SJSA1 (cell line): Measurements from ENCODE around the gene GAA. TPM values are rescaled to one million over a fixed set of nuclear protein-coding genes. Genes with fewer than 3 reads are reported as not detected.
A peak's percentile ranks its signal among the peaks of the same experiment; 100 is the strongest.
"Not testable (repeated sequence)": the region's sequence is repeated elsewhere in the genome, so short reads cannot be mapped to it uniquely, and the experiment has no call there.

Source experiments
- DNase-seq, 2 experiments: peaks; one replicate each; pipeline ENCODE4 v3.0.0-alpha.2; 2015 to 2020; ENCODE audit warnings: low spot score in 2 of 2, low read depth in 1 of 2
- H3K27ac ChIP-seq: fragments of 250-450 bp; sonication (Bioruptor Pico); 2 replicates; pipeline ENCODE4 v1.5.1; 2020; ENCODE audit warnings: mild to moderate bottlenecking, moderate library complexity
- H3K27me3 ChIP-seq: fragments of 250-450 bp; sonication (Bioruptor Pico); replicated peaks from 2 replicates; pipeline ENCODE4 v1.5.1; 2020; ENCODE audit warnings: mild to moderate bottlenecking, moderate library complexity
- H3K36me3 ChIP-seq: fragments of 250-450 bp; sonication (Bioruptor Pico); 2 replicates; pipeline ENCODE4 v1.5.1; 2020; ENCODE audit warnings: mild to moderate bottlenecking
- H3K4me1 ChIP-seq: fragments of 250-450 bp; sonication (Bioruptor Pico); replicated peaks from 2 replicates; pipeline ENCODE4 v1.6.1; 2021; ENCODE audit warnings: mild to moderate bottlenecking
- H3K4me3 ChIP-seq: fragments of 250-450 bp; sonication (Bioruptor Pico); 2 replicates; pipeline ENCODE4 v1.5.1; 2020; ENCODE audit warnings: mild to moderate bottlenecking
- H3K9me3 ChIP-seq: fragments of 250-450 bp; sonication (Bioruptor Pico); replicated peaks from 2 replicates; pipeline ENCODE4 v1.5.1; 2020; ENCODE audit warnings: mild to moderate bottlenecking
- total RNA-seq: library from RNA; depleted of rRNA; stranded (reverse); fragments of >200 nt; shearing (Covaris generic); gene quantifications from 2 replicates; pipeline ENCODE4 v1.2.3, GENCODE V29; 2014

GAA gene
- total RNA-seq, 1 experiment from 2014 or later: 49.9 TPM

GRCh38 chr17:80070375-80071115, 30.8 kb upstream of the GAA start:
- no peak for DNase-seq
- Histone ChIP-seq H3K4me3 (peak overlapping the region; percentile 30), H3K27me3 (no peaks in the 10 kb centered on the region), H3K9me3 (no peaks in the 10 kb centered on the region), H3K4me1 (peaks cover 28% of the 10 kb centered on the region), H3K27ac (peak overlapping the region; percentile 50), H3K36me3 (no peaks in the 10 kb centered on the region)

DNA sequence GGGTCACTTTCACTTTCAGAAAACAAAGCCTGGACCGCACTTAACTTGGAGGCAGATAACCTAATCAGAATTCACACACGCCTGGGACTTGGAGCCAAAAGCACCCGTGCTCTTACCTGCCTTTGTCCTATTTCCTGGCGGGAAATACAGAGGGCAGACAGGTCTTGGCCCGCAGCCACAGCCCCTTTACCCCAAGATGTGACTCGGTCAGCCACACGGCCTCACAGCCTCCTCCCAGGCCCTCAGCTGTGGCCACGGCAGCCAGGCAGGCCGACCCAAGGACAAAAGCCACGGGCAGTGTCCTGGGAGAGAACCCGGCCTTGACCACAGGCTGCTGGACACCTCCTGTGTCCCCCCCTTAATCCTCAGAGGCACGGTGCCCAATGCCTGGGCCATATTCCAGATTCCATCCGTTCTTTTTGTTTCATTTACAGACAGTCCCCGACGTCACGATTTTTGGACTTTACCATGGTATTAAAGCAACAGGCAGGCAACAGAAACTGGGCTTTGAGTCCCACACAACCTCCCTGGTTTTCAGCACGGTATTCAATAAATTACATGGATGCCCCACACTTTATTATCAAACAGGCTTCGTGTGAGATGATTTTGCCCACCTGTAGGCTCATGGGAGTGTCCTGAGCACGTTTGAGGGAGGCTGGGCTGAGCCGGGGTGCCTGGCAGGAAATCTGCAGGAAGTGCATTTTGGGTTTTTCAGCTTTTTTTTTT, 30.1 kb upstream of the GAA start:
- peak; percentile 59 to 67 for DNase-seq
- Histone ChIP-seq H3K36me3 (no peaks in the 10 kb centered on the region), H3K27ac (peak overlapping the region; percentile 50), H3K4me3 (peak overlapping the region; percentile 30), H3K27me3 (no peaks in the 10 kb centered on the region), H3K4me1 (peaks cover 28% of the 10 kb centered on the region), H3K9me3 (no peaks in the 10 kb centered on the region)

- Histone ChIP-seq H3K4me1 (peaks cover 28% of the 10 kb centered on the region), H3K27me3 (no peaks in the 10 kb centered on the region), H3K27ac (no peak overlapping the region), H3K4me3 (no peak overlapping the region), H3K36me3 (no peaks in the 10 kb centered on the region), H3K9me3 (no peaks in the 10 kb centered on the region)
- DNase-seq: no peak
These were observed 29.0 kb upstream of the GAA start for GRCh38 chr17:80072410-80072809.

GRCh38 chr17:80080081-80080480, 21.3 kb upstream of the GAA start:
- no peak overlapping the region for H3K4me3 ChIP-seq
- no peaks in the 10 kb centered on the region for H3K36me3 ChIP-seq
- DNase-seq: peak in 1 of 2 experiments; percentile 52
- H3K27ac ChIP-seq: no peak overlapping the region
- H3K27me3 ChIP-seq: no peaks in the 10 kb centered on the region
- peaks cover 8% of the 10 kb centered on the region for H3K4me1 ChIP-seq
- H3K9me3 ChIP-seq: no peaks in the 10 kb centered on the region

DNA sequence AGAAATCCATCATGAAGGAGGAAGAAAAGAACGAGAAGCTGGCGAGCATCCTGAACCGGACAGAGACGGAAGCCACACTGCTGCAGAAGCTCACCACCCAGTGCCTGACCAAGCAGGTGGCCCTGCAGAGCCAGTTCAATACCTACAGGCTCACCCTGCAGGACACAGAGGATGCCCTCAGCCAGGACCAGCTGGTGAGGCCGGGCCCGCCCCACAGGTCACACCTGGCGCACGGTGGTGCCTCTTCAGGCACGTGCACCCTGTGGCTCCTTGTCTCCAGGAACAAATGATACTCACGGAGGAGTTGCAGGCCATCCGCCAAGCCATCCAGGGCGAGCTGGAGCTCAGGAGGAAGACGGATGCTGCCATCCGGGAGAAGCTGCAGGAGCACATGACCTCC, 19.8 kb upstream of the GAA start:
- DNase-seq: no peak
- Histone ChIP-seq H3K4me3 (no peak overlapping the region), H3K9me3 (no peaks in the 10 kb centered on the region), H3K27ac (no peak overlapping the region), H3K36me3 (no peaks in the 10 kb centered on the region), H3K4me1 (peaks cover 8% of the 10 kb centered on the region), H3K27me3 (0 out of 2 replicates have a peak, but pooled peaks cover 3% of the 10 kb centered on the region)

GRCh38 chr17:80082403-80083135, 18.8 kb upstream of the GAA start:
- Histone ChIP-seq H3K9me3 (no peaks in the 10 kb centered on the region), H3K27me3 (0 out of 2 replicates have a peak, but pooled peaks cover 9% of the 10 kb centered on the region), H3K27ac (no peak overlapping the region), H3K4me1 (peaks cover 8% of the 10 kb centered on the region), H3K4me3 (no peak overlapping the region), H3K36me3 (no peaks in the 10 kb centered on the region)
- DNase-seq: peak; percentile 48 to 79

DNA sequence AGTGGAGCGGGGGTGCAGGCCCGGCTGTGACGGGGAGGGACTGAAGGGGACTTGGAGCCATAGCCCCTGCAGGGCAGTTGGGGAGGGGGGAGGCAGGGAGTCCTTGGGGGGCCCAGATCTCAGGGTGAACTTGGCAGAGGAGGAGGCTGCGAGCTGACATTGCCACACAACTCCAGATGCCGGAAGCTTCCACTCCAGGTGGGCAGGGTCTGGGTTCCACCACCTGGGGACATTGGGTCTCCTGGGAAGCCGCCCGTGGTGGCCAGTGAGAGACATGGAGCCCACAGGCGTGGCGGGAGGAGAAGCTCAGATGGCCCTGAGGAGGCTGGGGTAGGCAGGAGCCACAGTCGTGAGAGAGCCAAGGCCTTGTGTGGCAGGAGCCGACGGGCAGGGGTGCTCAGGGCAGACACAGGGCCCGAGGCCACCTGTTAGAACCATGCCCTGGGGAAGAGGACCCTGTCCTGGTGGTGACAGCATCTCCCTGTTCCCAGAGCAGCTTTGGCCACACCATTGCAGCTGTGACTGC, 18.2 kb upstream of the GAA start:
- DNase-seq: no peak
- H3K4me1 ChIP-seq: peaks cover 8% of the 10 kb centered on the region
- no peaks in the 10 kb centered on the region for H3K9me3 ChIP-seq
- H3K27me3 ChIP-seq: peaks cover 14% of the 10 kb centered on the region; the same call in 1 of the 2 replicates
- no peak overlapping the region for H3K4me3 ChIP-seq
- H3K36me3 ChIP-seq: no peaks in the 10 kb centered on the region
- H3K27ac ChIP-seq: no peak overlapping the region

GRCh38 chr17:80084773-80085172, 16.6 kb upstream of the GAA start:
- Histone ChIP-seq H3K27me3 (peaks cover 22% of the 10 kb centered on the region), H3K4me3 (no peak overlapping the region), H3K9me3 (no peaks in the 10 kb centered on the region), H3K36me3 (no peaks in the 10 kb centered on the region), H3K27ac (no peak overlapping the region), H3K4me1 (peaks cover 8% of the 10 kb centered on the region)
- DNase-seq: no peak

DNA sequence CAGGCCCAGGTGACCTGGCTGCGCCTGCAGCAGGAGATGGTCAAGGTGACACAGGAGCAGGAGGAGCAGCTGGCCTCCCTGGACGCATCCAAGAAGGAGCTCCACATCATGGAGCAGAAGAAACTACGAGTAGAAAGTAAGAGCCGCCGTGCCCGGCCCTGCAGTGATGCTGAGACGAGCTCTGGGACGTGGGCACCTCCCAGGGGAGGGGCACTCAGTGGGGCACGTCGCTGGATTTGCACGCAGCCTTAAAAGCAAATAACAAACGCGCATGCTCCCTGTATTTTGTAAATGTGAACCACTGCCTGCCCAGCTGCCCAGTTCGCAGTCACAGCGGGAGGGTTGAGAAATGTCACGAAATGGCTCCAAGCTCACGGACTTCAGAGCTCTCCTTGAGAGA, 15.3 kb upstream of the GAA start:
- Histone ChIP-seq H3K4me3 (no peak overlapping the region), H3K4me1 (no peaks in the 10 kb centered on the region), H3K27me3 (peaks cover 22% of the 10 kb centered on the region), H3K36me3 (no peaks in the 10 kb centered on the region), H3K27ac (no peak overlapping the region), H3K9me3 (no peaks in the 10 kb centered on the region)
- no peak for DNase-seq

GRCh38 chr17:80086616-80087015, 14.8 kb upstream of the GAA start:
- H3K4me3 ChIP-seq: no peak overlapping the region
- H3K4me1 ChIP-seq: no peaks in the 10 kb centered on the region
- peaks cover 22% of the 10 kb centered on the region for H3K27me3 ChIP-seq
- no peak overlapping the region for H3K27ac ChIP-seq
- no peaks in the 10 kb centered on the region for H3K36me3 ChIP-seq
- no peaks in the 10 kb centered on the region for H3K9me3 ChIP-seq
- DNase-seq: no peak

- no peak overlapping the region for H3K27ac ChIP-seq
- H3K36me3 ChIP-seq: no peaks in the 10 kb centered on the region
- DNase-seq: no peak
- no peaks in the 10 kb centered on the region for H3K4me1 ChIP-seq
- no peaks in the 10 kb centered on the region for H3K9me3 ChIP-seq
- H3K27me3 ChIP-seq: peaks cover 22% of the 10 kb centered on the region
- H3K4me3 ChIP-seq: no peak overlapping the region
These were observed 13.8 kb upstream of the GAA start for GRCh38 chr17:80087346-80088265.

DNA sequence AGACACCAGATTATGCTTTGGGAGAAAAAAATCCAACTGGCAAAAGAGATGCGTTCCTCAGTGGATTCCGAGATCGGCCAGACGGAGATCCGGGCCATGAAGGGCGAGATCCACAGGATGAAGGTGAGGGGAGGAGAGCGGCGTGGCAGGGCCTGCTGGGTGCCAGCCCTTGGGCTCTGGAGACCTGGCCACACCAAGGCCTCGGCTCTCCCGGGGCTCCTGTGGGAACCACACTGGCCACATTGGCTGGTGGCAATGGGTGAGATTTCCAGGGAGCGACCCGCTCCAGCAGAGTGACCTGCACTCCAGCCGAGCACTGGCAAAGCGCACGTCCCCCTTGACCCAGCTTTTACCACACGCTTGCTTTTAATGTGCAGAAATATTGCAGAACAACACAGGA, 11.6 kb upstream of the GAA start:
- Histone ChIP-seq H3K36me3 (no peaks in the 10 kb centered on the region), H3K9me3 (no peaks in the 10 kb centered on the region), H3K27ac (no peak overlapping the region), H3K4me1 (no peaks in the 10 kb centered on the region), H3K4me3 (no peak overlapping the region), H3K27me3 (peaks cover 22% of the 10 kb centered on the region)
- no peak for DNase-seq

GRCh38 chr17:80090164-80090563, 11.2 kb upstream of the GAA start:
- H3K9me3 ChIP-seq, DNase-seq, H3K36me3 ChIP-seq, H3K4me1 ChIP-seq, H3K27ac ChIP-seq, H3K4me3 ChIP-seq: not testable (repeated sequence)
- H3K27me3 ChIP-seq: peaks cover 22% of the 10 kb centered on the region
